Activated CD4-positive, alpha-beta T cell treated with anti-CD3 and anti-CD28 coated beads, Interleukin-2, amount 50 U/mL, for 16 hours (primary cell): ENCODE measurements around the gene LMF1.

ENCODE experiments used
- DNase-seq: peaks from one replicate; pipeline ENCODE4 v3.0.0-alpha.2; 2020

The LMF1 gene

GRCh38 chr16:910181-910580 is 60.6 kb downstream of the LMF1 start:
- no peak for DNase-seq

- DNase-seq = no peak
Measured at GRCh38 chr16:909281-910000, 61.3 kb downstream of the LMF1 start.

- no peak for DNase-seq
Measured at GRCh38 chr16:908526-909155, 62.1 kb downstream of the LMF1 start.

GRCh38 chr16:907842-908241 is 62.9 kb downstream of the LMF1 start:
- DNase-seq = no peak

GRCh38 chr16:907361-907760 is 63.4 kb downstream of the LMF1 start:
- DNase-seq = no peak

- DNase-seq = no peak
Measured at GRCh38 chr16:906296-906695, 64.5 kb downstream of the LMF1 start.

GRCh38 chr16:901715-902601 is 68.8 kb downstream of the LMF1 start:
- no peak for DNase-seq

- no peak for DNase-seq
Measured at GRCh38 chr16:901149-901548, 69.6 kb downstream of the LMF1 start.

GRCh38 chr16:900211-900610 is 70.6 kb downstream of the LMF1 start:
- no peak for DNase-seq

- no peak for DNase-seq
Measured at GRCh38 chr16:899683-900060, 71.1 kb downstream of the LMF1 start.

GRCh38 chr16:898761-899682 is 71.8 kb downstream of the LMF1 start:
- DNase-seq = no peak

GRCh38 chr16:898216-898615 is 72.6 kb downstream of the LMF1 start:
- DNase-seq = no peak

- DNase-seq = no peak
Measured at GRCh38 chr16:897701-898100, 73.1 kb downstream of the LMF1 start.

GRCh38 chr16:897200-897543 is 73.6 kb downstream of the LMF1 start:
- no peak for DNase-seq

GRCh38 chr16:896261-897199 is 74.3 kb downstream of the LMF1 start:
- no peak for DNase-seq

- DNase-seq = no peak
Measured at GRCh38 chr16:895371-895770, 75.4 kb downstream of the LMF1 start.

- no peak for DNase-seq
Measured at GRCh38 chr16:894841-895240, 75.9 kb downstream of the LMF1 start.

GRCh38 chr16:894136-894535 is 76.6 kb downstream of the LMF1 start:
- DNase-seq = no peak

- DNase-seq = no peak
Measured at GRCh38 chr16:893360-893759, 77.4 kb downstream of the LMF1 start.

GRCh38 chr16:892536-893255 is 78.1 kb downstream of the LMF1 start:
- no peak for DNase-seq

GRCh38 chr16:892006-892405 is 78.8 kb downstream of the LMF1 start:
- no peak for DNase-seq
